GM19438 (cell line): Measurements from ENCODE around the gene CLPSL2.
"Not testable (repeated sequence)": the region's sequence is repeated elsewhere in the genome, so short reads cannot be mapped to it uniquely, and the experiment has no call there.

Experiments used
- ATAC-seq: cut with Tn5 transposase; IDR thresholded peaks from one replicate; pipeline ENCODE4 v1.9.1; 2021; ENCODE audit warnings: low read depth; ENCODE audit not compliant: unreplicated experiment

Gene CLPSL2

GRCh38 chr6:35776364-35777215 is at the start of gene CLPSL2:
Gene CLPSL2 (plus strand): TSS chr6:35776598. CDS start chr6:35776619, 21 bp downstream.
- ATAC-seq, result no peak

DNA sequence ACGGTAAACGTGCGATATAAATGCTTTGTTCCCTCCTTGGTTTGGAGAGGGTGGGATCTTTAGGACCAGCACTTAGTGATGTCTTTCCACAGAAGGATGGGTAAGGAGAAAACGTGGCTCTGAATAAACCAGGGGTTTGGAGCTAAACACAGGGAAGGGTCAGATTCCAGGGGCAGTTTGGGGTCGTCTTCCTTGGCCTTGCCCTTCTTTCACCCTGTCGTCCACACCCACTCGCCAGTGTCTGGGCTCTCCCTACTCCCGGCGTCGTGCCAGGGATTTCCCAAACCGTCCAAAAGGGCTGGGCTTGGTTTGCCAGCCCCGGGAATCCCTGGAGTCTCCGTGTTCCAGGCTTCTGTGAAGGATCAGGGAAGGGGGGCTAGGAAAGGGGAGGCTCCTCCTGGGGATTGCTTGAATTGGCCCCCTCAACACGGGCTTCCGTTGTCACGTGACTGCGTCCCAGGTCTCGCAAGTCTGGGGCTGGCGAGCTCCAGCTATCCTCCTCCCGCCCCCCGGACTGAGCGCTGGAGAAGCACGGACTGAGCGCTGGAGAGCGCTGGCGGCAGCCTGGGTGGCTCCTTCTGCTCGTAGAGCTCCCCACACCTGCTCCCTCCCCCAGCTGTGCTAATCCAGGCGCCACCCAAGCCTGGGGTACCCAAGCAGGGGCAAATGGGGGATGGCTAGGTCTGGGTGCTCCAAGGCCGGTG is 49.0 kb upstream of the CLPSL2 start:
- ATAC-seq, result peak; percentile 13

DNA sequence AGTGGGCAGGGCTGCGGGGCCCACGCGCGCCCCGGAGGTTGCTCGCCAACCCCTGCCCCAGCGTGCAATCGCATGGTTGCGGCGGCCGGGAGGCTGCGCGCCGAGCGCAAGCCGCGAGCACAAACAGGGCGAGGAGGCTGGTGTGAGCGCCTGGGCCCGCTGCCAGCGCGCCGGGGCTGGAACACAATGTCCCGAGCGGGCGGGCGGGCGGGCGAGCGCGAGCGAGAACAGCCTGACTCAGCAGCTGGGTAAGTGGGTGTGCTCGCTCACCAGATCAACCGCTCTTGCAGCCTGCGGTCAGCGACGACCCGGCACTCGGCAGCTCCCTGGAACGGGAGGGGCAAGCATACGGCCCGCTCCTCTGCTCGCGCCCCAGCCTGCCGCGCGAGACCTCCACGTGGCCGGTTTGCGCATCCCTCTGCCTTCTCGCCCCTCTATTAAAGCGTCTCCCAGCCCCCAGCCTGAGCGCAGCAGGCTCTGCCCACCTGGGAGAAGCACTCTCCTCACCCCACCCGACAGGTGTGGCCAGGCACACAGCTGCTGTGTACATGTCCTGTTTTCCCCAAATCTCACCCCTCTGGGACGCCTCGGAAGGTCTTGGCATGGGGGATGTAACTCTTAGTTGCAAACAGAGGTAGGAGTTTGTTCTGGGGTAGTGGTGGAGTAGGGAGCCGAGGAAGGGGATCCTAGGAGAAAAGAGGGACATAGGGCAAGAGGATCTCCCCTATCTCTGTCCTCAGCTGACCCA is 48.3 kb upstream of the CLPSL2 start:
- peak; percentile 37 for ATAC-seq

DNA sequence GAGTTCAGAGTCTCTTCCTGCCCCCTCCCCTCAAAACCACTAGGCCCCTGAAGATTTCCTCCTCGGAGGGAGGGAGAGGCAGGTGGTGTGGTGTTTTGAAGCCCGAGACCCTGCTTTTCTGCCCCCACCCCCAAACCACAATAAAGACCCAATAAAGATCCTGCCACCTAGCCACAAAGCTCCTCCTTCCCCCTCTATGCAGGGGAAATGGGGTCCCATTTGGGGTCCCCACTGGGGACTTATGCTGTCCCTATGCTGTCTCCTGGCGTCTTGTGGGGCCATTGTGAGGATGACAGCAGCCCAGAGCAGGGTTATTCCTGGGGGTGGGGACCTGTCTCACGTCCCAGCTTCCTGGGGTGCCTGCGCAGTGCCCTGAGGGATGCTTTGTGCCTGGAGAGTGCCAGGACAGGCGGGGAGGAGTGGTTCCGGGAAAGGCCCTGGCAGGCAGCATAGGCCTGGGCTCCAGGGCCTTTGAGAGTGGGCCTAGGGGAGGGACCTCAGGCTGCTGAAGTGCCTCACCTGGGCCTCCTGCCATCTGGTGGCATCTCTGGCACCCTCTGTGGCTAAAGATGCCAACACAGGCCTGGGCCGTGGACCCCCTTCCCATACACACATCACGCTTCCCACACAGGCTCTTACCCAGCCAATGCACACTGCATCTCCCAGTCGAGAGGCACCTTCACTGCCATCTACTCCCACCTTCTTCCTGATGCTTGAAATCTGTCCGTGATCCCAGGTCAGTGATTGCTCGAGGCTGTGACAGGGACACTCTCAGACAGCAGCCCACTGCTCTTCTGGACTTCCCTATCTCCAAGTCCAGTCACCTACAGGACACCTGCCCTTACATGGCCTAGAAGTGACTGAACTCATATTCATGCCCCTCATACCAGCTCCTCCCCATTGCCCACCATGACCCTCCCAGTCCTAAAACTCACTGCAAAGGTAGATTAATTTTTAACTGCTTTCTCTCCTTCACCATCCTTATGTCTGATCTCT is 47.4 kb upstream of the CLPSL2 start:
- ATAC-seq, result no peak

DNA sequence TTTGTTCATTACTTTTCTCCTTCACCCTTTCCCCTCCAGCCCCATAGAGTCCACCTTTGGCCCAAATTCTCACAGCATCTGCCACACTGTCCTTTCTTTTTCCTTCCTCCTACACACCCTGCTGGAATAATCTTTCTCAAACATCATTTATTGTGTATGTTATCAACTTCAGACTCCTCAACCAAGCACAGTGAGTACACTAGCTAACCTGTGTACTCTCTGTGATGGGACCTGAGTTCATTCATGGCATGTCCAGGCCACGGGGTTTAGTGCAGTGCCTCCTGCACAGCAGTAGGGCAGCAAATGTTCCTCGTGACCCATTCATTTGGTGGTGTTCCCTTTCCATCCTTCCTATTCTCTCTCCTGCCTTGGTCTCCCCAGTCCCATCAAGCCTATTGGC is 46.7 kb upstream of the CLPSL2 start:
- no peak for ATAC-seq

DNA sequence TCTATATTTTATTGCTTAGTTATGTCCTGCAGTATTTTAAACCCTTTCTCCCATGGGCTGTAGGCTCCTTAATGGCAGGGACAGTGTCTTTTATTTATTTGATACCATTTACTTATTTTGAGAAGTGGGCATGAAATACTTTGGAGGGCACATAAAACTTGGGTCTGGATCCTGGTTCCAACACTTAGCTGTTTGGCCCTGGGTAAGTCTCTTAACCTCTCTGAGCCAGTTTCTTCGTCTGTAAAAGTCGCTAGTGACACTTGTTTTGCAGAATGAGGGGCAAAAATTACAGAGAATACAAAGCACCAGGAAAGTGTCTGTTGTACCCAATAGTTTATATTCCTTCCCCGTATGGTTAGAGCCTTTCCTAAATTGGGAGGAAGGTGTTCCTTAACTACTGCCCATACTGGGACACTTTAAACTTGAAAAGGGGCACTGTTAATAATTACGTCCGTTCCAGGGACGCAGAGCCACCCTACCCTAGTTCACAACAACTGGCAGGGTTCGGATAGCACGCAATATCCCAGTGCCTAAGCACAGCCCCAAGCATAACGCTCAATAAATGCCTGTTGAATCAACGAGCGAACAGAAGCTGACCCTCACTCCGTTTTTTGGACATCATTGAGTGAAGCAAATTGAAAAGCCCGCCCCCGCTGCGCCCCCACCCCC is 45.5 kb upstream of the CLPSL2 start:
- ATAC-seq, result no peak

GRCh38 chr6:35731414-35731735 is 45.0 kb upstream of the CLPSL2 start:
- ATAC-seq, result peak; percentile 50

DNA sequence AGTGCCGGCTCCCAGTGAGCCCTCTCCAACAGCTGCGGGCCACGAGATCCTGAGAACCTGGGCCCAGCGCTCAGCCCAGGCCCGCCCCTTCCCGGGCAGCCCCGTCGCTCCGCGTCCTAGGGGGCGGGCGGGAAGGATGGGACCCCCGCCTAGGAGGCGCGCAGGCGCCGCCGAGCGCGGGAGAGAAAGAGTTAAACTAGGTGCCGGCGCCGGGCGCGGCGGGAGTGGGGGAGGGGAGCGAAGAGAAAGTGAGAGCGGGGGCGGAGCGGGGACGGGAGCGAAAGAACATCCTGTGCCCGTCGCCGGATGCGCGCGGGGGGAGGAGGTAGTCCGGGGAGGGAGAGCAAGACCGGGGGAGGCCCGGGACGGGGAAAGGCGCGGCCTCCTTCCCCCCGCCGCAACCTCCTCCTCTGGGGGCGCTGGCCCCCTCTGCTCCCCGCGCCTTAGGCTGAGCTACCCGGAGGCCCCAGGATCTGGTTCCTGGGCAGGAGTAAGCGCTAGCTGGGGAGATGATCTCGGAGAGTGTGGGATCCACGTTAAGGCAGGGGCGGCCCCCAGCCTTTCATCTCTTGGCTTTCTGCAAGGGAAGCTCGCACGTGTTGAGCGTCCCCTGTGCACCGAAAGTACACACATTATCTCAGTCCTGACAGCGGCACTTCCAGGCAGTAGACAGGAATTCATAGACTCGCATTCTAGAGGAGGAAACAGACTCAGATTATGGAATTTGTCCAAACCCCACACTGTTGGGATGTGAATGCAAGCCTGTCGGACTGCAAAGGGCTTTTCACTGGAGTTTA is 44.5 kb upstream of the CLPSL2 start:
- peak; percentile 42 for ATAC-seq

GRCh38 chr6:35733633-35734032 is 42.8 kb upstream of the CLPSL2 start:
- no peak for ATAC-seq

GRCh38 chr6:35734319-35734718 is 42.1 kb upstream of the CLPSL2 start:
- ATAC-seq, result not testable (repeated sequence)

- ATAC-seq, result no peak
Observed at GRCh38 chr6:35735452-35735851, 40.9 kb upstream of the CLPSL2 start.

- no peak for ATAC-seq
Observed at GRCh38 chr6:35736253-35736894, 40.0 kb upstream of the CLPSL2 start.

DNA sequence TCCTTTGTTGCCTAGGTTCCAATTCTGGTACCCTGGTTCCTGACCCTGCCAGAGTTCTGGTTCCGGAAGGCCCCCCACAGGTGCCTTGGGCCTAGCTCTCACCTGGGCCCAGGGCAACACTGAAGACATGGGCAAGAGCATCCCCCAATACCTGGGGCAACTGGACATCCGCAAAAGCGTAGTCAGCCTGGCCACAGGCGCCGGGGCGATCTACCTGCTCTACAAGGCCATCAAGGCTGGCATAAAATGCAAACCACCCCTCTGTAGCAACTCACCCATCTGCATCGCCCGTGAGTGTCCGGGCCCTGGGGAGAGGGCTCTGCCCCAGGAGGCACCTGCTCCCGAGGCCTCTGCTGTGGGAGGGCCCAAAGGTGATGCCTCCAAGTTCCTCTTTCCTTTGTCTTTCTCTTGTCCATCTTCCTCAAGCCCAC is 39.4 kb upstream of the CLPSL2 start, which contains the start of gene ARMC12:
ARMC12 (plus strand) TSS at position 51 of the 431 bp plus-strand sequence; CDS start at position 128, 77 bp downstream.
- ATAC-seq, result no peak

DNA sequence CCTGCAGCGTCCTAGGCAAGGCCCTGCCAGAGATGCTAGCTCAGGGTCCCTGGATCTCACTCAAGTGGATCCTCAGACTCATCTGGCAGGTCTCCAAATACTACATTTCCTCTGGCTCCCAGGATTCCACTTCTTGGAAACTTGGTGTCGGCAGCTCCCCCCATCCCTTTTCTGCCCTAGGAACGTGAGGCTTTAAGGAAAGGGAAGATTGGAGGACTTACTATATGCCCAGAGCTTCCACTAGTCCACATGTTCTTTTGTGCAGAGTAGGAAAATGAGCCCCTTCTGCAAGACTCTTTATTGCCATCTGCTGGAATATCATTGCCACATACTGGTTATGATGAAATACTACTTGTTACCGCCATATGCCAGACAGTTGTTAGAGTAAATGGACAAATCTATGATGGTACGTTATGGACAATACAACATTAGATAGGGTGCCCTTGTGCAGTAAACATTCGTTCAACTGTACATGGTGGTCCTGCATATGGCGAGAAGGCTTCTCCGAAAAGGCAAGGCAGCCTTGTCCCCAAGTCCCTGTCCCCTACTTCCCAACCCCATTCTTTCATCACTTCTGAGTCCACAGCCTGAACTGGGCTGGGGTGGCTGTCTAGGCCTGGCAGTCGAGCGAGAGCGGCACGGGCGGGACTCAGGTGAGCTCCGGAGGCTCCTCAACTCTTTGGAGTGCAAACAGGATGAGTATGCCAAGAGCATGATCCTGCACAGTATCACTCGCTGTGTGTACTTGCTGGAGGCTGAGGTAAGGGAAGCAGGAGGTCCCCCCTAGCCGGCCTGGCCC is 38.8 kb upstream of the CLPSL2 start:
- ATAC-seq, result no peak

DNA sequence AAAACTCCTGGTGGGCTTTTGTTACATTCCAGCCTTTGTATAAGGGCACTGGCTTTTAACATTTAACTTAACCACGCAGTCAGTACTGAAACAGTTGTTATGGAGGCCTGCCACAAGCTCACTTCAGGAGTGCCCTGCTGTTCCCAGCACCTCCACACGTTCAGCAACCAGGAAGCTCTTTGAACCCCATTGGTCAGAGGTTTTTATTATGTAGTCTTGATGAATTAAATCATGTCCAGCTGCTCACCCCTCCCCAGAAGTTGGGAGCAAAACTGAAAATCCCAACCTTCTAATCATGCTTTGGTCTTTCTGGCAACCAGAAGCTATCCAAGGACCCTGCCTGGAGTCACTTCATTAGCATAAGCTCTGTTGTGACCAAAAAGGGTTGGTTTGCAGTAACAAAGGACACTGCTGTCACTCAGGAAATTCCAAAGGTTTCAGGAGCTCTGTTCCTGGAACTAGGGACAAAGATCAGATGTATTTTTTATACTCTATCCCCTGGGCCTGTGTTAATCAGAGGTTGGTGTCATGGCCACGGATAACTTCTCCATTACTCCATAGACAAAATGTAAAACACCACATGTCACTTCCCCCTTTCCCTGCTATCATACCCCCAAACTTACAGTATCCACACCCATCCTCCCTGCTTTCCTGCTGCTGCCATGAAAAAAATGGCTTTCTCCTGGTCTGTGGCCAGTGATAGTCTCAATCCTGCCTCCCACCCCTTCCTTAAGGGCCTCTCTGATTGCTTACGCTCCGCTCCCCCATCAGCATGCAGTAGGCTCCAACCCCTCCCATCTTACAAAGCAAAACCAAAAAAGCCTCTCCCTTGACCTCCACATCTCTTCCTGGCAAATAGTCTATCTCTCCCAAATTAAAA is 36.5 kb upstream of the CLPSL2 start:
- no peak for ATAC-seq

DNA sequence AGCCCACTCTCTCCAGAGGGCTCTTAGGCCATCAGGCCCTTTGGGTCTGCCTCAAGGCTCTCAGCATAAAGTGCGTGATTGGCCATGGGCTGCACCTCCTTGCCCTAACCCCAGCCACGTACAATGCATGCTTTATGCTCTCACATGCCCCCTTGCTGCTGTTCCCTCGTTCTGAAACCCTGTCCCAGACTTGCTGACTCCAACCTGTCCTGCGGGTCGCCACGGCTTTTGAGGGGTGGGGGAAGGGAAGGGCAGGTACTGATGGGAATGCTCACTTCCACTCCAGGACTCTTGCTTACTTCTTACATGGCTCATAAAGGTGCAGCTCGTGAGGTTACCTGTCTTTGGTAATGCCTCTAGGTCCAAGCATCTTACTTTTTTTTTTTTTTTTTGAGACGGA is 33.6 kb upstream of the CLPSL2 start:
- ATAC-seq, result no peak
